ENCODE measurements around the gene RER1.

The RER1 gene

DNA sequence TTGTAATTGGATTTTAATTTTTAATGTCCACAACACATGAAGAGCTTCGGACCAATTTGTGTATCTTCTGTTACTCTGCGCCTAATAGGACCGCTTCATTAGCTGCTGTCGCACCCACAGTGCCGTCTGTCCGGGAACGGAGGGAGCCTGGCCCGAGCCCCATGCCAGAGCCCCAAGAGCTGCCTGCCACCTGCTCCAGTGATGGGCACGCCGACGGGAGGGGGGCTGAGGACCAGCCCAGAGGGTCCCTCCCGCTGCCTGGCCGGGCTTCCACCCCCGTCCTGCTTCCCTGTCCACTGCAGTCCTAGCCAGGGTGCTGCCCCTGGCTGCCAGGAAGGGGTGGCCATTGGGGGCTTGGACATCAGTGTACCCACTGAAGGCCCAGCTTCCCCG is 54.2 kb downstream of the RER1 start:
- DNase-seq = no peak
- in situ Hi-C loops (cut with HindIII; ENCODE audit: low pct_ligation_motif_present, low pct_unique_long_range_greater_than_20kb, low sequenced_read_pairs) = no loop called here

DNA sequence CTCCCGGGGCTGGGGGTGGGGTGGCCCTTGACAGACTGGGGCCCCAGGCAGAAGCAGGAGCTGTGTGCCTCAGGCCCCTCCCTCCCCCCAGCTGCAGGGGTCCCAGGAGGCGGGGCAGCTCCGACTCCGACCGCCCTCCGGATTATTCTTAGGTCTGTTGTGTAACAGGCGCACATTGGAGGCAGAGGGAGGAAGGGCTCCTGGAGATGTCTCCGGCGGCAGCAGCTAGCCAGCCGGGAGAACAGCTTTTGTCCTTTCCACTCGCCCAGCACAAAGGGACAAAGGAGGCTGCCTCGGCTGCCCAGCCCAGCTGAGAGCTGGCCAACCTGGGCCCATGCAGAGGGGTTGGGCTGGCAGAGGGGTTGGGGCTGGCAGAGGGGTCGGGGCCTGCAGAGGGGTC is 54.8 kb downstream of the RER1 start:
- no peak for DNase-seq
- in situ Hi-C loops (cut with HindIII; ENCODE audit: low pct_ligation_motif_present, low pct_unique_long_range_greater_than_20kb, low sequenced_read_pairs) = no loop called here

GRCh38 chr1:2446861-2447260 is 55.2 kb downstream of the RER1 start:
- DNase-seq = no peak
- in situ Hi-C loops (cut with HindIII; ENCODE audit: low pct_ligation_motif_present, low pct_unique_long_range_greater_than_20kb, low sequenced_read_pairs) = no loop called here

DNA sequence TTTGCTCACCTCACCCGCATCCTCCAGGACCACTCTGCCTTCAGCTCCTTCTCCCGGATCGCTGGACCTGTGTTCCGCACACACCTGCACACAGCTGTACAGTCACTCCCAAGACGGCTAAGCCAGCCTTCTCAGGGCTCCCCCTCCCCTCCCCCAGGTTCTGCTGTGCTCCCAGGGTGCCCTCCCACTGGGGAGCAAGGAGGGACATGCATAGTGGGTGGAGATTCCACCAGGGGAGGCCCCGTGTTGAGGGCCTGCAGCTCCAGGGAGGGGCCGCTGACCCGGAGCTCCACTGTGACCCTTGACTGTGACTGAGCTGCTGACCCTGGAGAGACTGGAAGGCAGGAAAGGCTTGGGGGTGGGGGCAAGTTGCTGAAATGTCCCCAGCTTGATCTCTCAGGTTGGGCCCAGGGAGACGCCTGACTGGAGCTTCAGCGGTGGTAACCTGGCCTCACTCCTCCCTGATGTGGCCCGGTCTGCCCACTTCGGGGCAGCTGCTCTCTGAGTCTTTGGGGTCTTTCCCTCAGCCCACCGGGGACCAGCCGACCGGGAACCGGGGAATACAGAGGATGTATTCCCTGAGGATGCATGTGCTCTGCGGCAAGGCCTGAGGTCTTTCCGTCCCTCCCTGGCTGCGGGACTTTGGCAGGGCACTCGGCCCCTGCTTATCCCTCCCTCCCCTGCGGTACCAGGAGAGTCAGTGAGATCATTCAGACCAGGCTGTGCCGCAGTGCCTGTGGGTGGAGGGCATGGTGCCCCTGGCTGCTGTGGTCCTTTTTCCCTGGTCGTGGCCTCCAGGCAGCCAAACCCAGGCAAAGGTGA is 55.8 kb downstream of the RER1 start:
- in situ Hi-C loops (cut with HindIII; ENCODE audit: low pct_ligation_motif_present, low pct_unique_long_range_greater_than_20kb, low sequenced_read_pairs) = no loop called here
- DNase-seq = no peak

GRCh38 chr1:2448098-2448445 is 56.4 kb downstream of the RER1 start:
- no peak for DNase-seq
- in situ Hi-C loops (cut with HindIII; ENCODE audit: low pct_ligation_motif_present, low pct_unique_long_range_greater_than_20kb, low sequenced_read_pairs) = no loop called here

- in situ Hi-C loops (cut with HindIII; ENCODE audit: low pct_ligation_motif_present, low pct_unique_long_range_greater_than_20kb, low sequenced_read_pairs) = no loop called here
- DNase-seq = no peak
Measured at GRCh38 chr1:2449636-2450454, 58.2 kb downstream of the RER1 start.

DNA sequence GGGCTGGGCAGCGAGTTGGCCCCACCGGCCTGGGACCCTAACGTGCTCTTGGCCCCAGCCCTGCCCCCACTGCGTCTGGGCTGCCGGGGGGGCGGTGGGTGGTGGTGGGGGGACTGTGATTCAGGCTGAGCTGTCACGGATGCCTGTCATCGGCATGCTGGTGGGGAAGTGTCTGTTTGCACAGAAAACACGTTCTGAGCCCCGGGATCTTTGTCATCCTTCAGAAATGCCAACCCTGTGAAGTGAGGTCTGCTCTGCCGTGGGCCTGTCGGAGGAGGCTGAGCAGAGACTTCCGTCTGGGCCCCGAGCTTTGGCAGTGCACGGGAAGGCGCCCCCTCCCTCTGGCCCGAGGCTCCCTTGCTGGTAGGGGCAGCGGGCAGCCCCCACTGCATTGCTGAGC is 60.1 kb downstream of the RER1 start:
- peak; percentile 84 for DNase-seq
- in situ Hi-C loops (cut with HindIII; ENCODE audit: low pct_ligation_motif_present, low pct_unique_long_range_greater_than_20kb, low sequenced_read_pairs) = no loop called here

DNA sequence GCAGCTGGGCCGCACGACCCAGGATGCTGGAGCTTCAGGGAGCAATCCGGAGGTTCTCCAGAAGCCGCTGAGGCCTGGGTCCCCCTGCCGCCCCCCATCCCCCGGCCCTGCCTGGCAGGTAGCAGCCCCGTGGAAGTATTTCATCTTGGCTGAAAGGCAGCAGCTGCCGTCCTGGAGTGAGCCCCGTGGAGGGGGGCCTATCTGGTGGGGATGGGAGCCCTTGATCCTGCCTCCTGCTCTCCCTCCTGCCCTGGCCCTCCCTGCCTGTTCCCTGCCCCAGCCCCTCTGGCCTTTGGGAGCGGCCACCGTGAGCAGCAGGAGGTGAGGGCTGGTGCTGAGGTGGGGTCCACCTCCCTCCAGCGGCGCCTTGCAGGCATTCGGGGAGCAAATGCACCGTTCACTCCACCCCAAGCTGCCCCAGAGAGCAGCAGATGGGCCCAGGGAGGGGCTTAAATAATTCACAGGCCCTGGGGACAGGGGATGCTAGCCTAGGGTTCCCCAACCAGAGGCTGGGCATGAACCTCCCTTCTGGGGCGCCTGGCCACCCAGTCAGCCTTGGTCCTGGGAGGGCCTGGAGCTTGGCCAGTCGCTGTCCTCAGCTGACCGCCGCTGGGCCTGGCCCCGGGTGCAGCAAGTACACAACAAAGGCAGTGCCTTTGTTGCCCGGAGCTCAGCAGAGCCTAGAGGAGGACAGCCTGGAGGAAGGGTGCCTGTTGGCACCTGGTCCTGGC is 60.7 kb downstream of the RER1 start:
- in situ Hi-C loops (cut with HindIII; ENCODE audit: low pct_ligation_motif_present, low pct_unique_long_range_greater_than_20kb, low sequenced_read_pairs) = no loop called here
- DNase-seq = no peak

DNA sequence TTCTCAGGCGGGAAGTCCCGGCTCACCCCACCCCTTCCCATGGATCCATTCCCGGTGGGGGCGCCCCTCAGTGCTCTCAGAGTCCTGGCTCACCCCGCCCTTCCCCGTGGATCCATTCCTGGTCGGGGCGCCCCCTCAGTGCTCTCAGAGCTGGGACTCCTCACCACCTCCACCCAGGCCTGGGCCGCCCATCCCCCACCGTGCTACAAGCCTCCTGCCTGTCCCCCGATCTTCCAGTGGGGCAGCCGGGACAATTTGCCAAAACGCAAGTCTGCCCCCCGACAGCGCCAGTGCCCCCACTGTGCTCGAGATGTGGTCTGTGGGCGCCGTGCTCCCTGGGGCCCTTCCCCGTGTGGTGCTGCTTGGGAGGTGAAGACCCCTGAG is 61.3 kb downstream of the RER1 start:
- in situ Hi-C loops (cut with HindIII; ENCODE audit: low pct_ligation_motif_present, low pct_unique_long_range_greater_than_20kb, low sequenced_read_pairs) = no loop called here
- DNase-seq = no peak

- DNase-seq = no peak
- in situ Hi-C loops (cut with HindIII; ENCODE audit: low pct_ligation_motif_present, low pct_unique_long_range_greater_than_20kb, low sequenced_read_pairs) = no loop called here
Measured at GRCh38 chr1:2454227-2454626, 62.6 kb downstream of the RER1 start.
